Loucy (cell line): ENCODE results near the gene ZDHHC11.

ENCODE experiments used
- CTCF ChIP-seq: fragments of 200-600 bp; sonication (generic); conservative IDR thresholded peaks from 2 replicates; pipeline ENCODE4 v1.5.1; 2014; ENCODE audit warnings: mild to moderate bottlenecking, antibody characterized with exemption, low read length
- EZH2phosphoT487 ChIP-seq: fragments of 200-600 bp; IDR thresholded peaks from 2 replicates; pipeline ENCODE4 v1.6.1; 2018; ENCODE audit warnings: antibody characterized with exemption, mild to moderate bottlenecking, moderate library complexity, borderline replicate concordance

DNA sequence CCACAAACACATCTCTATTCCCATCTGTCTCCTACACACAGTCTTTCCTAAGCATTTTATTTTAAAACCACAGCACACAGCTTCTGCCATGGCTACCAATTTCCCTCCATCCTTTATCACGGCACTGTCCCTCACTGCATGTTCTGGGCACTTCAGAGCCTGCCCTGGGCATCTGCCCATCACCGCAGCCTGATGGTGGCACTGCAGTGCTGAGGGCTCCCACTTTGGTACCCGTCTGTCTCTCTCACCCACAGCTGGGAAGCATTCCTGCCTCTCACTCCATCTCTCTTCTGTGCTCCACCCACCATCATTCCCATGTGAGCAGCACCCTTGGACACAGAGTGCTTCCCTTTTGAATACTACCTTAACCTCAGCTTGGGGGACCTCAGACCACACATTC, 31.7 kb downstream of the ZDHHC11 start:
- no peak for TF ChIP-seq CTCF
- TF ChIP-seq EZH2phosphoT487 = no peak
